K562 (cell line): ENCODE measurements around the gene NOTCH1. TPM values are rescaled to one million over a fixed set of nuclear protein-coding genes. Genes with fewer than 3 reads are reported as not detected.

Experiments used
- CEBPG ChIP-seq, 3 experiments: fragments of 200-800 bp in 1 of 3; sonication (Bioruptor generic) in 1 of 3; sonication (generic) in 1 of 3; formaldehyde crosslinking in 1 of 3; IDR thresholded peaks in 2 of 3; conservative IDR thresholded peaks in 1 of 3; 2 replicates each; pipeline versions ENCODE4 v1.6.1 to v1.8.0; 2016 to 2022; ENCODE audit warnings: missing compliant biosample characterization in 2 of 3, missing genetic modification characterization in 2 of 3, mild to moderate bottlenecking in 1 of 3, missing genetic modification reagents in 1 of 3
- HNRNPK ChIP-seq: fragments of 200-400 bp; formaldehyde crosslinking; IDR thresholded peaks from one replicate; pipeline ENCODE4 v1.6.1; 2018; ENCODE audit warnings: mild to moderate bottlenecking, low read depth, low read length; ENCODE audit not compliant: poor library complexity, severe bottlenecking
- MTA3 ChIP-seq: fragments of 450-650 bp; formaldehyde crosslinking; IDR thresholded peaks from 2 replicates; pipeline ENCODE4 v1.6.1; 2017; ENCODE audit warnings: mild to moderate bottlenecking, borderline replicate concordance
- NEUROD1 ChIP-seq: fragments of 150-350 bp; IDR thresholded peaks from 2 replicates; pipeline ENCODE4 v1.6.1; 2014; ENCODE audit warnings: borderline replicate concordance, low read length, low read depth; ENCODE audit not compliant: partially characterized antibody
- WHSC1 ChIP-seq: IDR thresholded peaks from one replicate; pipeline ENCODE4 v1.6.1; 2012; ENCODE audit warnings: low read length, control low read depth, inconsistent platforms
- YY1 ChIP-seq, 3 experiments: IDR thresholded peaks; 2 replicates each; pipeline ENCODE4 v1.6.1; 2011; ENCODE audit warnings: low read length in 2 of 3, mild to moderate bottlenecking in 2 of 3, moderate library complexity in 2 of 3, borderline replicate concordance in 1 of 3, control low read depth in 1 of 3, low read depth in 1 of 3; ENCODE audit not compliant: insufficient read depth in 3 of 3, insufficient replicate concordance in 2 of 3, control insufficient read depth in 1 of 3, insufficient read length in 1 of 3; ENCODE audit errors: extremely low read depth in 1 of 3
- ZFX ChIP-seq: sonication (generic); formaldehyde crosslinking; IDR thresholded peaks from 2 replicates; pipeline ENCODE4 v1.8.0; 2022; ENCODE audit warnings: mild to moderate bottlenecking, missing genetic modification reagents, moderate library complexity
- ZNF133 ChIP-seq: fragments of 250-450 bp; sonication (Bioruptor Pico); IDR thresholded peaks from 2 replicates; pipeline ENCODE4 v1.4.0; 2020; ENCODE audit warnings: mild to moderate bottlenecking
- polyA plus RNA-seq, 8 experiments: library from polyadenylated mRNA; depleted of rRNA in 4 of 8; stranded (reverse) in 5 of 8; unstranded in 3 of 8; fragments of >200 nt; fragmentation: Nextera tagmentation in 2 of 8; fragmentation: Illumina TruSeq in 1 of 8; extraction: Ambion mirVana in 2 of 8; extraction: Trizol in 1 of 8; gene quantifications; 2 replicates each; pipeline versions ENCODE4 v1.2.1 to v1.2.3, GENCODE V29; 2011 to 2014; ENCODE audit warnings: inconsistent platforms in 1 of 8, missing spikeins in 1 of 8
- total RNA-seq, 7 experiments: library from RNA; depleted of rRNA in 6 of 7; stranded (reverse); fragments of >200 nt in 6 of 7; fragmentation: Illumina TruSeq in 2 of 7; extraction: Trizol in 2 of 7; gene quantifications; 2 replicates each; pipeline versions ENCODE4 v1.2.1 to v1.2.3, GENCODE V29; 2011 to 2021; ENCODE audit warnings: low replicate concordance in 1 of 7
- TF ChIP-seq, protein P1 (sequence below): sonication (generic); formaldehyde crosslinking; IDR thresholded peaks from 2 replicates; pipeline ENCODE4 v1.8.0; 2022; ENCODE audit warnings: mild to moderate bottlenecking, missing genetic modification reagents
- TF ChIP-seq, protein P2 (sequence below): sonication (generic); formaldehyde crosslinking; IDR thresholded peaks from 2 replicates; pipeline ENCODE4 v1.8.1; 2023; ENCODE audit warnings: missing genetic modification reagents, mild to moderate bottlenecking, borderline replicate concordance
- TF ChIP-seq, protein P3 (sequence below): fragments of 250-450 bp; sonication (Bioruptor Pico); IDR thresholded peaks from 2 replicates; pipeline ENCODE4 v1.4.0; 2020; ENCODE audit warnings: mild to moderate bottlenecking, moderate library complexity
- TF ChIP-seq, protein P4 (sequence below): fragments of 450-650 bp; IDR thresholded peaks from 2 replicates; pipeline ENCODE4 v1.6.1; 2014; ENCODE audit warnings: low read depth, mild to moderate bottlenecking, moderate library complexity, borderline replicate concordance

NOTCH1 gene
- total and polyA plus RNA-seq, 9 of the 15 experiments (the other 6 are each of a cell fraction or from before 2014, with no cell fraction given) = 0.03 to 31.4 (median 2.3) TPM

DNA sequence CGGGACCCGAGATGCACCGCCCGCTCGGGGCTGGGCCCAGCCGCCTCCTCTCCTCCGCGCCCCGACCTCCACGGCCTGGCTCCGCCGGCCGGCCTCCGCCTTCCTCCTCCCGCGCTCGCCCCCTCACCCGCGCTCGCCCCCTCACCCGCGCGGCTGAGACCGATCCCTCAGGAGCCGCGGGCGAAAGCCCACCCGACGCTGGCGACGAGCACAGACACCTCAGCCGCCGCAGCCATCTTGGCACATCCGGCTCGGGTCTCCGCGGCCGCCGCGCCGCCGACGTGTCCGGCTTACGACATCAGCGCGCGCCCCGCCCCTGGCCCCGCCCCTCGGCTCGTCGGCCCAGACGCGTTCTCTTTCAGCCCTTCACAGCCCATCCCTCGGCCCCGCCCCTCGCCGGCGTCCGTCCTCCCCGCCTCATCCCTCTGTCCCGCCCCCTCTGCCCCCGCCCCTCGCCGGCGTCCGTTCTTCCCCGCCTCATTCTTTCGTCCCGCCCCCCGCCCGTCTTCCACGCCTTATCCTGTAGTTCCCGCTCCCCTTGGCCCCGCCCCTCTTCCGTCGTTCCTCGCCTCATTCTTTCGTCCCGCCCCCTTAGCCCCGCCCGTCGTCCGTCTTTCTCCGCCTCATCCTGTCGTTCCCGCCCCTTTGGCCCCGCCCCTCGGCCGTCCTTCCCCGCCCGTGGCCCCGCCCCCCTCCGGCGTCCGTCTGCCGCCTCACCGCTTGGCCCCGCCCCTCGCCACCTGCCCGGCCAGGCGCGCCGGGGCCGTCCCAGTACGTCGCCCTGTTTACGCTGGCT, 62.9 kb downstream of the NOTCH1 start, which contains the start of gene SEC16A (continued):
- TF ChIP-seq ZFX (CRISPR knock-in tag) (peak; percentile 81), WHSC1 (no peak), HNRNPK (peak; percentile 34), CEBPG (CRISPR knock-in tag; IDR thresholded peaks at IDR 0.05) (peak; percentile 66), CEBPG (tag; conservative IDR thresholded peaks at IDR 0.05 in 1 of 2, IDR thresholded peaks at IDR 0.05 in 1 of 2) (no peak), MTA3 (peak; percentile 64; the same call in 1 of the 2 replicates), NEUROD1 (peak; percentile 51), ZNF133 (CRISPR knock-in tag) (no peak), YY1 (IDR thresholded peaks at IDR 0.05; ENCODE audit: borderline replicate concordance in 1 of 3, control insufficient read depth in 1 of 3, extremely low read depth in 1 of 3, insufficient read depth in 3 of 3, insufficient read length in 1 of 3, insufficient replicate concordance in 2 of 3, low read depth in 1 of 3, low read length in 2 of 3) (peak; percentile 77 to 98 (median 95))
- TF ChIP-seq, protein P1, sequence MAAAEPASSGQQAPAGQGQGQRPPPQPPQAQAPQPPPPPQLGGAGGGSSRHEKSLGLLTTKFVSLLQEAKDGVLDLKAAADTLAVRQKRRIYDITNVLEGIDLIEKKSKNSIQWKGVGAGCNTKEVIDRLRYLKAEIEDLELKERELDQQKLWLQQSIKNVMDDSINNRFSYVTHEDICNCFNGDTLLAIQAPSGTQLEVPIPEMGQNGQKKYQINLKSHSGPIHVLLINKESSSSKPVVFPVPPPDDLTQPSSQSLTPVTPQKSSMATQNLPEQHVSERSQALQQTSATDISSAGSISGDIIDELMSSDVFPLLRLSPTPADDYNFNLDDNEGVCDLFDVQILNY (CRISPR knock-in tag) = 0 out of 2 replicates have a peak, but pooled peaks have one; percentile 44
- TF ChIP-seq, protein P2, sequence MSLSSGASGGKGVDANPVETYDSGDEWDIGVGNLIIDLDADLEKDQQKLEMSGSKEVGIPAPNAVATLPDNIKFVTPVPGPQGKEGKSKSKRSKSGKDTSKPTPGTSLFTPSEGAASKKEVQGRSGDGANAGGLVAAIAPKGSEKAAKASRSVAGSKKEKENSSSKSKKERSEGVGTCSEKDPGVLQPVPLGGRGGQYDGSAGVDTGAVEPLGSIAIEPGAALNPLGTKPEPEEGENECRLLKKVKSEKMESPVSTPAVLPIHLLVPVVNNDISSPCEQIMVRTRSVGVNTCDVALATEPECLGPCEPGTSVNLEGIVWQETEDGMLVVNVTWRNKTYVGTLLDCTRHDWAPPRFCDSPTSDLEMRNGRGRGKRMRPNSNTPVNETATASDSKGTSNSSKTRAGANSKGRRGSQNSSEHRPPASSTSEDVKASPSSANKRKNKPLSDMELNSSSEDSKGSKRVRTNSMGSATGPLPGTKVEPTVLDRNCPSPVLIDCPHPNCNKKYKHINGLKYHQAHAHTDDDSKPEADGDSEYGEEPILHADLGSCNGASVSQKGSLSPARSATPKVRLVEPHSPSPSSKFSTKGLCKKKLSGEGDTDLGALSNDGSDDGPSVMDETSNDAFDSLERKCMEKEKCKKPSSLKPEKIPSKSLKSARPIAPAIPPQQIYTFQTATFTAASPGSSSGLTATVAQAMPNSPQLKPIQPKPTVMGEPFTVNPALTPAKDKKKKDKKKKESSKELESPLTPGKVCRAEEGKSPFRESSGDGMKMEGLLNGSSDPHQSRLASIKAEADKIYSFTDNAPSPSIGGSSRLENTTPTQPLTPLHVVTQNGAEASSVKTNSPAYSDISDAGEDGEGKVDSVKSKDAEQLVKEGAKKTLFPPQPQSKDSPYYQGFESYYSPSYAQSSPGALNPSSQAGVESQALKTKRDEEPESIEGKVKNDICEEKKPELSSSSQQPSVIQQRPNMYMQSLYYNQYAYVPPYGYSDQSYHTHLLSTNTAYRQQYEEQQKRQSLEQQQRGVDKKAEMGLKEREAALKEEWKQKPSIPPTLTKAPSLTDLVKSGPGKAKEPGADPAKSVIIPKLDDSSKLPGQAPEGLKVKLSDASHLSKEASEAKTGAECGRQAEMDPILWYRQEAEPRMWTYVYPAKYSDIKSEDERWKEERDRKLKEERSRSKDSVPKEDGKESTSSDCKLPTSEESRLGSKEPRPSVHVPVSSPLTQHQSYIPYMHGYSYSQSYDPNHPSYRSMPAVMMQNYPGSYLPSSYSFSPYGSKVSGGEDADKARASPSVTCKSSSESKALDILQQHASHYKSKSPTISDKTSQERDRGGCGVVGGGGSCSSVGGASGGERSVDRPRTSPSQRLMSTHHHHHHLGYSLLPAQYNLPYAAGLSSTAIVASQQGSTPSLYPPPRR (CRISPR knock-in tag) = no peak
- TF ChIP-seq, protein P3, sequence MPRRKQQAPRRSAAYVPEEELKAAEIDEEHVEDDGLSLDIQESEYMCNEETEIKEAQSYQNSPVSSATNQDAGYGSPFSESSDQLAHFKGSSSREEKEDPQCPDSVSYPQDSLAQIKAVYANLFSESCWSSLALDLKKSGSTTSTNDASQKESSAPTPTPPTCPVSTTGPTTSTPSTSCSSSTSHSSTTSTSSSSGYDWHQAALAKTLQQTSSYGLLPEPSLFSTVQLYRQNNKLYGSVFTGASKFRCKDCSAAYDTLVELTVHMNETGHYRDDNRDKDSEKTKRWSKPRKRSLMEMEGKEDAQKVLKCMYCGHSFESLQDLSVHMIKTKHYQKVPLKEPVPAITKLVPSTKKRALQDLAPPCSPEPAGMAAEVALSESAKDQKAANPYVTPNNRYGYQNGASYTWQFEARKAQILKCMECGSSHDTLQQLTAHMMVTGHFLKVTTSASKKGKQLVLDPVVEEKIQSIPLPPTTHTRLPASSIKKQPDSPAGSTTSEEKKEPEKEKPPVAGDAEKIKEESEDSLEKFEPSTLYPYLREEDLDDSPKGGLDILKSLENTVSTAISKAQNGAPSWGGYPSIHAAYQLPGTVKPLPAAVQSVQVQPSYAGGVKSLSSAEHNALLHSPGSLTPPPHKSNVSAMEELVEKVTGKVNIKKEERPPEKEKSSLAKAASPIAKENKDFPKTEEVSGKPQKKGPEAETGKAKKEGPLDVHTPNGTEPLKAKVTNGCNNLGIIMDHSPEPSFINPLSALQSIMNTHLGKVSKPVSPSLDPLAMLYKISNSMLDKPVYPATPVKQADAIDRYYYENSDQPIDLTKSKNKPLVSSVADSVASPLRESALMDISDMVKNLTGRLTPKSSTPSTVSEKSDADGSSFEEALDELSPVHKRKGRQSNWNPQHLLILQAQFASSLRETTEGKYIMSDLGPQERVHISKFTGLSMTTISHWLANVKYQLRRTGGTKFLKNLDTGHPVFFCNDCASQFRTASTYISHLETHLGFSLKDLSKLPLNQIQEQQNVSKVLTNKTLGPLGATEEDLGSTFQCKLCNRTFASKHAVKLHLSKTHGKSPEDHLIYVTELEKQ (CRISPR knock-in tag) = no peak
- TF ChIP-seq, protein P4, sequence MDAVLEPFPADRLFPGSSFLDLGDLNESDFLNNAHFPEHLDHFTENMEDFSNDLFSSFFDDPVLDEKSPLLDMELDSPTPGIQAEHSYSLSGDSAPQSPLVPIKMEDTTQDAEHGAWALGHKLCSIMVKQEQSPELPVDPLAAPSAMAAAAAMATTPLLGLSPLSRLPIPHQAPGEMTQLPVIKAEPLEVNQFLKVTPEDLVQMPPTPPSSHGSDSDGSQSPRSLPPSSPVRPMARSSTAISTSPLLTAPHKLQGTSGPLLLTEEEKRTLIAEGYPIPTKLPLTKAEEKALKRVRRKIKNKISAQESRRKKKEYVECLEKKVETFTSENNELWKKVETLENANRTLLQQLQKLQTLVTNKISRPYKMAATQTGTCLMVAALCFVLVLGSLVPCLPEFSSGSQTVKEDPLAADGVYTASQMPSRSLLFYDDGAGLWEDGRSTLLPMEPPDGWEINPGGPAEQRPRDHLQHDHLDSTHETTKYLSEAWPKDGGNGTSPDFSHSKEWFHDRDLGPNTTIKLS = peak; percentile 96
